ENCODE results near the gene PC.
A peak's percentile ranks its signal among the peaks of the same experiment; 100 is the strongest.
"Not testable (repeated sequence)": the region's sequence is repeated elsewhere in the genome, so short reads cannot be mapped to it uniquely, and the experiment has no call there.

PC gene
- total RNA-seq, result 5.2 to 5.3 reads per million in 2 donors

DNA sequence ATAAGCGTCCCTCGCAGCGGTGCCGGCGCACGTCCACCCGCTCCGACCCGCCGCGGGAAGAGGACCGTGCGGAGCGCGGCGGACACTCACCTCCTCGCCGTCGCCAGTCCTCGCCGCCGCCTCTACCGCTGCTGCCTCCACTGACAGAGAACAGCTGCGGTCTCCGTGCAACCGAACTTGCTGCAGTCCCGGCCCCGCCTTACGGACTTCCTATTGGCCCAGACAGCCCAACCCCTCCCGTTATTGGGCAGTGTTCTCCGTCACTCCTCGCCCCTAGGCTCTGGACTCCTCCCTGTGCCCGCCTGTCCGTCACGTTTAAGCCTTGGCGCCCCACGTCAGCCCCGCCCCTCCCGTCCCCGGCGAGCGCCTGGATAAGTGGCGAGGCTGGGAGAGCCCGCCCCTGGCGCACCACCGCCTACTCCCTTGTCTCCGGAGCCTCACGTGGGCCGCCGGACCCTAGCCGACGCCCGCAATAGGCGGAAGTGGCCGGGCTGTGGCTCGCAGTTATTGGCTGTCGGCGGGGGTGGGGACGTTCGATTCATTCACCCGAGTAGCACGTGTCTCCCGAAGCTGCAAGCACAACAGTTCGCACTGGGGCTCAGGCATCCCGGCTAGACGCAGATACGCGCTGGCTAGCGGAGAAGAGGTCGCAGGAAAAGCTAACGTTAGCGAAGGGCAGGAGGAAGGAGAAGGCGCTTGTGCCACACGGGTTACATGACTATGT, at the start of gene PC:
TSS of gene PC (minus strand) at position 152 of the 724 bp plus-strand sequence. CDS start 86,224 bp downstream, outside the sequence.
- DNase-seq, result peak; percentile 93

DNA sequence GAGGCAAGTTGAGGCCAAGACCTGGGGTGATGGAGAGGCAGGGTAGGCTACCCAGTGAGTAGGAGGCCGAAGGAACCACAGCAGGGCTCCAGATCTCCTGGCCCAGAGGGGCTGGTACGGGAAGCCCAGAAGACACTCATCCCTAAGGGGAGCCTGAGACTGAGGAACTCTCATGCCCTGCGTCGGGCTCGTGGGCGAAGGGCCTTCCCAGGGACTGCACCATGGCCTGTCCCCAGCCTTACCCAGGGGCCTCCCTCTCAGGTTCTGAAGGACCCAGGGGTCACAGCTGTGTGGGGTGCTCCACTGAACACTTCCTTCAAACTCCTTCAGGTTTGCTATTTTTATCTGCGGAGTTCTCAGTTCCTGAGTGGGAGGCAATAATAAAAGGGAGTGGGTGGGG, 48.9 kb upstream of the PC start:
- no peak for DNase-seq

DNA sequence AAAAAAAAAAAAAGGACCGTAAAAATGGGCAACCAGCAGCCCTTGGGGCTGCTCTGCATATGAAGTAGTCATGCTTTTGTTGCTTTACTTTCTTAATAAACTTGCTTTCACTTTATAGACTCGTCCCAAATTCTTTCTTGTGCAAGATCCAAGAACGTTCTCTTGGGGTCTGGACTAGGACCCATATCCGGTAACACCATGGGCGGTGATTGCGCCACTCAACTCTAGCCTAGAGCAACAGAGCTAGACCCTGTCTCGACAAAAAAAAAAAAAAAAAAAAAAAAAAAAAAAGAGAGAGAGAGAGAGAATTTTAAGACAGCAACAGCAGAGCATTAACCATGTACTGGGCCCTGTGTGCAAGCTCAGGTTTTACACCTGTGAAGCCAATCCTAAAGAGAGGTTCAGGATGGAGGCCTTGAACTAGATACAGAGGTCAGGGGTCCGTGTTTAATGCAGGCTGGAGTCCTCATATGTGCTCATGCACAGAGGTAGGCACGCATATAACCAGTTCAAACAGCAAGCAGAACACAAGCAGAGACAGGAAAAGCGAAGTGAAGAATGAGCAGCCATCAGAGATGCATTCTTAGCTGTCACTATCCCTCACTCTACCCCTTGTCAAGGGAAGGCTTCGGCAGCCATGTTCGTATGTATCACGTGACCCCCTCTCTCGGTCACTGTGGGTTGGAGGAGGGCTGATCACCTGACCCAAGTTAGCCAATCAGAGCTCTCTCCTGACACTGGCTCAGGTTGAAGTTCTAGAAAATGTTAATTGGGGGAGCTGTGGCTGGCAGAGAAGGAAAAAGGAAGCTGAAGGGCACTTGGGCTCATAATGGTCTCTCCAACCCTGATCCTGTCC, 48.1 kb upstream of the PC start:
- DNase-seq, result no peak

DNA sequence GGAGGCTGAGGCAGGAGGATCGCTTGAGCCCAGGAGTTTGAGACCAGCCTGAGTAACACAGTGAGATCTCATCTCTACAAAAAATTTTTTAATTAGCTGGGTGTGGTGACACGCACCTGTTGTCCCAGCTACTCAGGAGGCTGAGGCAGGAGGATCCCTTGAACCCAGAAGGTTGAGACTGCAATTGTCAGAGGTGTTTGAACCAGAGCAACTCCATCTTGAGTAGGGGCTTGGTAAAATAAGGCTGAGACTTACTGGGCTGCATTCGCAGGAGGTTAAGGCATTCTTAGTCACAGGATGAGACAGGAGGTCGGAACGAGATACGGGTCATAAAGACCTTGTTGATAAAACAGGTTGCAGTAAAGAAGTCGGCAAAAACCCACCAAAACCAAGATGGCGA, 47.0 kb upstream of the PC start:
- DNase-seq, result not testable (repeated sequence)

DNA sequence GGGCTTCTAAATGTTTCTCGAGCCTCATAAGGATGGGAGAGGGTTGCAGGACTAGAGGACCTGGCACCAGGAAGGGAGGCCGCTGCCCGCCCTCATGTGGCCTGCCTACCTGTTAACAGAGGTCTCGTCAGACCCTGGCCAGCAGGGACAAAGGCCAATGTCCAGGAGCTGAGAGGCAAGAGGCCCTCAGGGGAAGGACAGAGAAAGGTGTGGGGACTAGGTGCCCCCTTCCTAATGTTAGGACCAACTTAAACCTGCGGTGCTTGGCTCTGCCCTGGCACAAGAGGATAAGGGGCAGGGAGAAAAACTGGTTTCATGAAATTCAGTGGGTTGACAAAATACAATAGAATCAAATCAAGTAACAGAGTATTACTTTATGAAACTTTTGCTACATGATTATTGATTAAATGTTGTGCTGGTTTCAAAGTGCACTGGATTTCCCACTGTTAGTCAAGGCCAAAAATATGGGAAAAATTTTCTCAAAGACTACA, 44.8 kb upstream of the PC start:
- DNase-seq, result no peak

DNA sequence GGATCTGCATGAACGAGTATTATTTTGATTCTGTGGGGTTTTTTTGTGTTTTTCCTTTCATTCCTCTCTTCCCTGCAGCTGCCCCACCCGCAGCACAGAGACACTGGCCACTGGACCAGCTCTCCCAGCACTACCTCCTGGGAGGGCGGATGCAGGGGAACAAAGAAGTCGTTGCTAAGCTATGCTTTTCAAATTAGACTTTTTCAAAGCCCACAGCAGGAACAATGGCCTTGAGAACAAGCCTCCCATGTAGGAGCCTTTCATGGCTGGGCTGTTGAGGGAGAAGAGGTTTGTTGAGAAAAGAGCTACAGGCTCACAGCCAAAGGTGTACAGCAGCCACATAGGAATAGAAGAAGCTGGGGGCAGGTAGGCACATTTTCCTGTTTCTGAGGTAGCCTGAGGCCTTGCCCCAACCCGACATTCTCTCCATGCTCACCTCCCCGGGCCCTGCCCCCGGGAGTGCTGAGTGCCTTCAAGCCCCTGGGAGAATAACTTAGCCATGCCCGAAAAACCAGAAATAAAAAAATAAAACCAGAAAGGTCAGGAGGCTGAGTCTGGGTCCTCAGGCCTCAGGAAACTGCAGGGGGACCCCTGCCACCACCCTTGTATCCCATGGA, 44.2 kb upstream of the PC start:
- no peak for DNase-seq

DNA sequence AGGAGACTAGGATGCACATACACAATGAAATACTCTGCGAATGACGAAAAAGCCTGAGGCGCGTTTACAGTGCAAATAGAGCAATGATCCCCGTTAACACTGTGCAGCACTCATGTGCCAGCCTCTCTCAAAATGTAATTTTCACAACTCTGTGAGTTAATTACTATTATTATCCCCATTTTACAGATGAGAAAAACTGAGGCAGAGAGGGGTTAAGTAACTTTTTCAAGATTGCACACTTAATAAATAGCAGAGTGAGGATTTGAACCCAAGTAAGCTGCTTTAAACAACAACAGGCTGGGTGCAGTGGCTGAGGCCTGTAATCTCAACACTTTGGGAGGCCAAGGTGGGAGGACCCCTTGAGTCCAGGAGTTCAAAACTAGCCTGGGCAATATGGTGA, 43.1 kb upstream of the PC start:
- no peak for DNase-seq

DNA sequence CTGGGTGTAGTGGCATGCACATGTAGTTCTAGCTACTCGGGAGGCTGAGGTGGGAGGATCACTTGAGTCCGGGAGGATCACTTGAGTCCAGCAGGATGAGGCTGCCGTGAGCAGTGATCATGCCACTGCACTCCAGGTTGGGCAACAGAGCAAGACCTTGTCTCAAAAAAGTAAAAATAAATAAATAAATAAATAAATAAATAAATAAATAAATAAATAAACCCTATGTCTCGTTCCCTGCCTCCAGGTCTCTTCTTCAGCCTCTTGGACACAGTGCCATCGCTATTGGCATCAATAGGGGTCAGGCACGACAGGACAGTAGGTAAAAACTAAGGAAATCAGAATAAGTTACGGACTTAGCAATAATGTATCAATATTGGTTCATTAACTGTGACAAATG, 41.4 kb upstream of the PC start:
- no peak for DNase-seq

DNA sequence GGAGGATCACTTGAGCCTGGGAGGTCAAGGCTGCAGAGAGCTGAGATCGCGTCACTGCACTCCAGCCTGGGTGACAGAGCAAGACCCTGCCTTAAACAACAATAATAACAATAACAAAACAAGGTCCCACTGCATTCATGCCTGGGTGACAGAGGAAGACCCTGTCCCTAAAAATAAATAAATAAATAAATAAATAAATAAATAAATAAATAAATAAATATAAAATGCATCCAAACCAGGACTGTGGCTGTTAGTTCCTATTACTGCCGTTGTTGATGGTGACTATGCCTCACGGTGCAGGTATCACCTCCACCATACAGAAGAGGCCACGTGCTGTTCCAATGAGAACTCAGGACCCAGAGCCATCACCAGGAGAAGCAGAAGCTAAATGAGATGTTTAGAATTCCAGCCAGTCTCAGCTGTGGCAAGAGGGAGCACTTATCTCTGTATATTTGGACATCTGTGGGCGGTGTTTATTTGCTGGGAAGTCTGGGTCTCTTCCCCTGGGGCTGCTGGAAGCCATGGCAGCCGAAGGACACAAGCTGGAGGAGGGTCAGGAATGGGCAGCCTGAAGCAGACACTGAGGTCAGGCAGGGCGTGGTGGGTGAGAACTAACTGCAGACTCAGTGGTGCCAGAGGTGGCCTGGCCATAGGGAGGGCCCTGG, 38.6 kb upstream of the PC start:
- DNase-seq, result no peak

DNA sequence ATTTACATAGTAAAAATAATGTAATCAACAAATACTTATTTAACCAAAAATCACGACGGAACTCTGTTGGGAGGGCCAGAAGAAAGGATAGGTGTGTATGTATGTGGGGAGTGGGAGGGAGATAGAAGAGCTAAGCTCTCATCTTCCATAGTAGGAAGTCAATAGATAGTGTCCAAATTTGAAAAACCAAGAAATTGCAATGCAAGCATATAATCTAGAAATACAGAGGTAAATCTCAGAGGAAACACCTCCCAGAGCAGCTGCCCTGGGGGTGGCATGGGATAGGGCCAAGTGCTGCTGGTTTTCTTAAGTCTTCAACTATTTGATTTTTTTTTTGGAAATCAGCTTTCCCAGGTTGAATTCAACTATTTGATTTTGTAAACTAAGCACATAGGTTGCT, 33.9 kb upstream of the PC start:
- DNase-seq, result no peak

GRCh38 chr11:66989360-66989759, 31.2 kb upstream of the PC start:
- DNase-seq, result not testable (repeated sequence)

DNA sequence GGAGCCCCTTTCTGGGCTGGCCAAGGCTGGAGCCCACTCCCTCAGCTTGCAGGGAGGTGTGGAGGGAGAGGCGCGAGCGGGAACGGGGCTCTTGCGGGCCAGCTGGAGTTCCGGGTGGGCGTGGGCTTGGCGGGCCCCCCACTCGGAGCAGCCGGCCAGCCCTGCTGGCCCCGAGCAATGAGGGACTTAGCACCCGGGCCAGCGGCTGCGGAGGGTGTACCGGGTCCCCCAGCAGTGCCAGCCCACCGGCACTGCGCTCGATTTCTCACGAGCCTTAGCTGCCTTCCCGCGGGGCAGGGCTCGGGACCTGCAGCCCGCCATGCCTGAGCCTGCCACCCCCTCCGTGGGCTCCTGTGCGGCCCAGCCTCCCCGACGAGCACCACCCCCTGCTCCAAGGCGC, 30.6 kb upstream of the PC start:
- DNase-seq, result not testable (repeated sequence)

DNA sequence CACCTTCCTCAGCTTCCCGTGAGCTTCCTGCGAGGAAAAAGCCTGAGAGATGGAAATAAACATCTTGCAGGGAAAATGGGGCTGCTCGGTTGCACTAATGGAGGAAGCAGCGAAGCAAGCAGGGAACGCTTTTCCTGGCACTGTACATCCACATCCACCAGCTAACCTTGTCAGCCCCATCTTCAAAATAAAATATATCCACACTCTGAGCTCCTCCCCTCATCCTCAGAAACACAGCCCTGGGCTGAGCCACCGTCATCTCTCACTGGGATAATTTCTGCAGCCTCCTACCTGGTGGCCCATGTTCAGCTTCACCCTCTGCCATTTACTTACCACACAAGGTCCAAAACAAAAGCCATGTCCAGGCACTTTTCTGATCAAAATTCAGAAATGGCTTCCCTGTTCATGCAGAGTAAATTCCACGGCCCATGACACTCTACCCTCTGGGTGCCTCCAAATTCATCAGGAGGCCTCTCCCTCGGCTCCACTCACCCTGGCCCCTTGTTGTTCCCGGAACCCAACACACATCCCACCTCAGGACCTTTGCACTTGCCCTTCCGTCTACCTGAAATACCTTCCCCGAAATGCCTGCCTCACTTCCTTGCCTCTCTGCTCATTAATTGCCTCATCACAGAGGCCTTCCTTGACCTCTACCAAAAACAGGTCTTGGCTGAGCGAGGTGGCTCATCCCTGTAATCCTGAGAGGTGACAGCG, 29.9 kb upstream of the PC start:
- no peak for DNase-seq

DNA sequence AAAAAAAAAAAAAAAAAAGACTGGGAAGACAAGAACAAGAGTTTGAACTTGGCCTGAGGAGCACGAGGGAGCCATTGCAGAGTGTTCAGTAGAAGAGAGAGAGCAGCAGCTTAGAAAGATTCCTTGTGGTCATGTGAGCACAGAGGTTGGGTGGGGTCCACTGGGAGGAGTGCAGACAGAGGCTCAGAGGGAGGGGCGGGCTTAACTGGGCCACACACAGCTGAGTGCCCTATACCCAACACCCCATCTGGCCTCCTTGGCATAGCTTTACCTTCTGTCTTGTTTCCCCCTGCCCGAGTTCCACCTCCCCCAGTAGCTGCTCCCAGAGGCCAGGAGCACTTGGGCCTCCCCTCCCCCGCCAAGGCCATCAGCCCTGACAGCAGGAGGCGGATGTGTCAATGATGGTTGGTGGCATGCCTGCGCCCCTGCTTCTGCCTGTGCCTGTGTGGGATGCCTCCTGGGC, 29.0 kb upstream of the PC start:
- DNase-seq, result no peak

- DNase-seq, result no peak
Observed at GRCh38 chr11:66986178-66986545, 28.0 kb upstream of the PC start.

GRCh38 chr11:66985508-66986177, 27.5 kb upstream of the PC start:
- DNase-seq, result no peak

GRCh38 chr11:66983275-66983924, 25.2 kb upstream of the PC start:
- DNase-seq, result no peak

DNA sequence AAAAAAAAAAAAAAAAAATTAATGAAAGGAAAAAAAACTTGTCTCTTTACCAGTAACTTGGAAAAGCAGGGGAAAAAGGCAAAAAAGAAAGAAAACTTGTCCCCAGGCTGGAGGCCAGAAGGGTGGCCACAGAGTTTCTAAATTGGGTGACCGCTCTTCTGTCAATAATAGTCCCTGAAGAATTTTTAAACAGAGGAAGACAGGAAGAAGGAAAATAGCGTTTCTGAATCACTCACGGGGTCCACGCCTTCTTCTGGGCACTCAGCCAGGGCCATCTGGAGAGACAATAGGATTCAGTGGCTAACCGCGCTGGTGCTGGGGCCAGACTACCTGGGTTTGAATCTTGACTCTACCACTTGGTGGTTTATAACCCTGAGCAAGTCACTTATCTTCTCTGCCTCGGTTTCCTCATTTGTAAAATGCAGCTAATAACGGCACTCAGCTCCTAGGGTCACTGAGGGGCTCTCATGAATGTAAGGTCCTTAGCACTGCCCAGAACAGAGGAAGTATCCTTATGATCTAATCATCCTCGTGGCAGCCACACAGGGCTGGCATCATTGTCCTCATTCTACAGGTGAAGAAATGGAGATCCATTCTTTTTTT, 23.9 kb upstream of the PC start:
- DNase-seq, result no peak

DNA sequence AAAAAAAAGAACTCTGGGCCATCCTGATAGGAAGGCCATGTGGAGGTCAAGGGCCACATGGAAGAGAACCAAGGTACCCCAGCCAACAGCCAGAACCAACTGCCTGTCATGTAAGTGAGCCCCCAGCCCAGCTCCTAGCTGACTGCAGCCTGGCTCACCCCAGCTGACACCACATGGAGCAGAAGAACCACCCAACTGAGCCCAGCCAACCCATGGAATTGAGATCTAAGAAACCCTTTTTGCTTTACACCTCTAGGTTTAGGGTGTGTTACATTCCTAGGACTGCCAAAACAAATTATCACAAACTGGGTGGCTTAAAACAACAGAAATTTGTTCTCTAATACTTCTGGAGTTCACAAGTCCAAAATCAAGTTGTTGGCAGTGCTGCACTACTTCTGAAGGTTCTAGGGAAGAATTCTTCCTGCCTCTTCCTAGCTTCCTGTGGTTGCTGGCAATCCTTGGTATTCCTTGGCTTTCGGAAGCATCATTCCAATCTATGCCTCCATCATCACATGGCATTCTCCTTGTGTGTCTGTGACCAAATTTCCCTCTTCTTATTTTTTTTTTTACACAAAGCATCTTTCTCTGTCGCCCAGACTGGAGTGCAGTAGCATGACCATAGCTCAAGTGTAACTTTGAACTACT, 21.3 kb upstream of the PC start:
- no peak for DNase-seq

GRCh38 chr11:66978717-66979116, 20.5 kb upstream of the PC start:
- no peak for DNase-seq

All from T-helper 9 cell (primary cell).